NCI-H748 treated with DMSO at 0.1 percent for 48 hours (cell line): ENCODE results near the gene RNU1-2.
"Not testable (repeated sequence)": the region's sequence is repeated elsewhere in the genome, so short reads cannot be mapped to it uniquely, and the experiment has no call there.

Experiments
- DNase-seq: peaks from one replicate; lab custom pipeline; 2025; lab: John Stamatoyannopoulos, UW

RNU1-2 gene

DNA sequence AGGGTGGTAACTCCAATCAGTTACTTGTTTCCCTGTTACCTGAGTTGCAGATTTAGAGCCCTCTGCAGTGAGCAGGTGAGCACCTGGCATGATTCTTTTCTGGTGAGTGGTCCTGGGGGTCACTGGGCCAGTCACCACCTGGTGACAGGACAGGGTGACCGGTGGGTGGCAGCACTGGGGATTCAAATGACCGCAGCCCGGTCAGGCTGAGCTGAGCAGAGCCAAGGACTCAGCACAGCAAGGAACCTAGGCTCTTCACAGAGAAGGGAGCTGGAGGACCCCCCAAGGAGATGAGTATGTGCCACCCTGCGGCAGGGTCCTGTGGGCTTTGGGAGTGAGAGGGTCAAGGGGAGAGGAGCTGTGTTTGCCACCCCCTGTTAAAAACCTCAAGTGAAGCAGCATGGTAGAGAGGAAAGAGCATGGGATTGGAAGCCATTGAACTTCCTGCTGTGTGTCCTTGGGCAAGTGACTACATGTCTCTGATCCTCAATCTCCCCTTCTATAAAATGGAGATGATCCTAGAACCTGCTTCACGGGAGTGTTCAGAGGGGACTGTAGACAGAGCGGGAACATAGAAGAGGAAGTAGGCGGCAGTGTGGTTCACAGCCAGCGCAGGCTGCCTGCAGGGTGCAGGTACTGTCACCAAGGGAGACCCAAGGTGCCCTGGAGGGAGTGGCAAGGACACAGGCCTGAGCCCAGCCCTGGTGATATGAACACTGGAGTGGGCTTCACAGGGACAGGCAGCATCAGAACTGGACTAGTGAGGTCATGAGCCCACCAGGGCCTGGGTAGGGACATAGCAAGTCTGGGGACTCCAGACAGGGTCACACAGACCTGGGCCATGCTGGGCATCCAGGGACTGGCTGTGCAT is 16.3 kb downstream of the RNU1-2 start:
- not testable (repeated sequence) for DNase-seq

DNA sequence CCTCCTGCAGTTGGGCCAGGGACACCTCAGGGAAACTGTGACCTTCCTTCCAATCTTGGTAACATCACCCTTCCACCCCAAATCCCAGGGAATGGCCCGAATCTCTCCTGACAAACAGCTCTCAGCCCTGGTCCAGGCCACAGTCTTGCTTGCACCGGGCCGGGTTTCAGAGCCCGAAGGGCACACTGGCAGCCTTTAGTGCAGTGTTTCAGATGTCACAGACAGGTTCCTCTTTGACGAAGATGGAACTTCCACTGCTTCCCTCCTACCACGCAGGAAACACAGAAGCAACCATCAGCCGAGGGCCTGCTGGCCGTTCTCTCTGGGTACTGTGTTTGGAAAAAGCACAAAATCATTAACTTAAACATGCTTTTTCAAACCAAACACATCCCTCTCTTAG is 17.0 kb downstream of the RNU1-2 start:
- not testable (repeated sequence) for DNase-seq

DNA sequence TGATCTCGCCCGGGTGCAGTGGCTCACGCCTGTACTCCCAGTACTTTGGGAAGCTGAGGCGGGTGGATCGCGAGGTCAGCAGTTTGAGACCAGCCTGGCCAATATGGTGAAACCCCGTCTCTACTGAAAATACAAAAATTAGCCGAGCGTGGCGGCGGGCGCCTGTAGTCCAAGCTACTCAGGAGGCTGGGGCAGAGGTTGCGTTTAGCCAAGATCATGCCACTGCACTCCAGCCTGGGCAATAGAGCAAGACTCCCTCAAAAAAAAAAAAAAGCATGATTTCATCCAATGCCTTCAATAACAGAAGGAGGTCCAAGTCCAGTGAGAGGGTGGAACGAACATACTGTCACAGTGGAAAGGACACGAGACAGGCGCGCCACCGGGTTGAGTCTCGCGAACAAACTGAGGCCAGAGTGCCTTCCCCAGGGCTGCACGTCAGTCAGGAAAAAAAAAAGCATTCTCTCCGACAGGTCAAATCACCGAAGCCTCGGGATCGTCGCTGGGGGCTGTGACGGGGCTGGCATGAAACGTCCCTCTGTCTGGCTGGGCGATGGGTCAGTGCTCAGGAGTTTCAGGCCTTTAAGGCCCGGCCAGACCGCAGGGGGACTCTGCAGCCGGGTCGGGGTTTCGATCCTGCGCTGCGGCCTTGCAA is 17.5 kb downstream of the RNU1-2 start:
- DNase-seq = no peak

DNA sequence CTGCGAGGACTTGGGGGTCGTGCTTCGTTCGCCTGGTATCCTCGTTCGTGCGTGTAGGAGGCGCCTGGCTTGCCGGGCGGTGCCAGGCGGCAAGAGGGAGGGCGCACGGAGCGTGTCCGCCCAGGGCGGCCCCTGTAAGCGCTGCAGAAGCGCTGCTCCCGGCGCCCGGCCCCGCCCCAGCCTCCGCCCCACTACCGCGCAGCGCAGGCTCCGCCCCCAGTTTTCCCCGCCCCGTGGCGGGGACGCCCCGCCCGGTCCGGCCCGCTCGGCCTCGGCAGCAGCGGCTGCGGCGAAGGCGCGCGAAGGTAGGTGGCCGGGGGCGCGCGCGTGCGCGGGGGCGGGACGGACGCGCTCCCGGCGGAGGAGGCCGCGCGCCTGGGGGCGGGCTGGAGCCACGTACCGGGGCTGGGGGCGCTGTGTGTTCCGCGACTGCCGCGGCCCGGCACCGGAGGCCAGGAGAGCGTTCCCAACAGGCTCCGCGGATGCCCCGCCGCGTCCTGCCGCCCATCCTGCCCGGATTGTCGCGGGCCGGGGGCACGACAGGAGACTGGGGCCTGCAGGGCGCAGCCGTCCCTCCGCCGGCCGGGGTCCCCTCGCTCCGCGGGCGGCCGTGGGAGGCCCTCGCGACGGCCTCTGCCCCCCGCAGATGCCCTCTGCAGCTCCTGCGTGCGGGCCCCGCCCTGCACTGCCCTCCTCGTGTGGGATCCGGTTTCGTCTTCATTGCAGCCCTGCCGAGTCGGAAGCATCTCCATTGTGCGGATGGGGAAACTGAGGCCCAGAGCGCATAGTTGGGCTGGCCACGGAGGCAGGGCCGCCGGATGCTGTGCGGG is 18.3 kb downstream of the RNU1-2 start:
- peak; percentile 90 for DNase-seq

DNA sequence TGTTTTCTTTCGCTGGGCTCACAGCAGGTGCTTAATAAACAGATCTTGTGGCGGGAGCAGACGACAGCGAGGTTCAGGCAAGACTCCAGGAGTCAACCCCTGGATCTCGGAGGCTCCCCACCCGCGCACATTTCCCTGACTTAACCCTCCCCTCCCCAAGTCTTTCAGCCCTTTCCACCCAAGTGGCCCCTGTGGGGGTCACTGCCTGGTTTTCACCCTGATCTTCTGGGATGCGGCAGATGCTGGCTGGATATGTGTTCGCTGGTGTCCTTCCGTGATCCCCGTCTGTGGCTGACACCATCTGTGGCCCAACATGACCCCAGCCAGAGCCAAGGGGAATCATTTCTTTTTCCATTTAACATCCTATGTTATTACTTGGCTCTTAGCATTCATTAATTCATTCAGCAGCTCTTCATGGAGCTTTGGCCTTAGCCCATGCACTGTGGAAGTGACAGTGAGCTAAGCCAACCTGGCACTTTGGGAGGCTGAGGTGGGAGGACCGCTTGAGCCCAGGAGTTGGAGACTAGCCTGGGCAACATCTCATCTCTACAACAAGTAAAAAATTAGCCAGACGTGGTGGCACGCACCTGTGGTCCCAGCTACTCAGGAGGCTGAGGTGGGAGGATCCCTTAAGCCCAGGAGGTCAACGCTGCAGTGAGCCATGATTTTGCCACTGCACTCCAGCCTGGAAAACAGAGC is 19.3 kb downstream of the RNU1-2 start:
- DNase-seq = not testable (repeated sequence)

DNA sequence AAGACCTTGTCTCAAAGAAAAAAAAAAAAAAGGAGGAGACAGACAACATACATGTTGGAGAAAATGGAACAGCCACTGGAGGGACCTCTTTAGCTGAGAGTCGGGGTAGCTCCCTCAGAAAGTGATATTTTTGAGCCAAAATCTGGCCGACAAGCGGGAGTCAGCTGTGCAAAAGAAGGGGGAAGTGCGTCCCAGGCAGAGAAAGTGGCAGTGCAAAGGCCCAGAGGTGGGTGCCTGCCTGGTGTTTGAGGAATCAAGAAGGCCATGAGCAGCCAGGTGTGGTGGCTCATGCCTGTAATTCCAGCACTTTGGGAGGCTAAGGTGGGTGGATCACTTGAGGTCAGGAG is 19.8 kb downstream of the RNU1-2 start:
- no peak for DNase-seq

DNA sequence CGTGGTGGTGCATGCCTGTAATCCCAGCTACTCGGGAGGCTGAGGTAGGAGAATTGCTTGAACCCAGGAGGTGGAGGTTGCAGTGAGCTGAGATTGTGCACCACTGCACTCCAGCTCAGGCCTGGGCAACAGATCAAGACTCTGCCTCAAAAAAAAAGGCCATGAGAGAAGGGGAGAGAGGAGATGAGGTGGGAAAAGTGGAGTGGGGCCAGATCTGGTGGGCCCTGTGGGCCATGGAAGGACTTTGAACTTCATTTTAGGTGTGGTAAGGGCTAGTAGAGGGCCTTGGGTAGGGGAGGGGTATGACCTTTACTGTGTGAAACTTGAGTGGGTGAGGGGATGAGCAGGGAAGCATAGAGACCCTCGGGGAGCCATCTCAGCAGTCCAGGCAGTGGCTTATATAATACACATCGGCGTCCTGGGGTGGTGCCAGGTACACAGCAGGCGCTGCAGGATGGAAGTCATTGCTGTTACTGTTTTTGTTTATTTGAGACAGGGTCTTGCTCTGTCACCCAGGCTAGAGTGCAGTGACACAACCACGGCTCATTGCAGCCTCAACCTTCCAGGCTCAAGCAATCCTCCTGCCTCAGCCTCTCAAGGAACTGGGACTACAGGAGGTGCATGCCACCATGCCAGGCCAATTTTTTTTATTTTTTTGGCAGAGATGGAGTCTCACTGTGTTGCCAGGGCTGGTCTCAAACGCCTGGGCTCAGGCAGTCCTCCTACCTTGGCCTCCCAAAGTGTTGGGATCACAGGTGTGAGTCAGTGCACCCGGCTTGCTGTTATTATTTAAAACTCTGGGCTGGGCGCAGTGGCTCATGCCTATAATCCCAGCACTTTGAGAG is 20.5 kb downstream of the RNU1-2 start:
- not testable (repeated sequence) for DNase-seq

DNA sequence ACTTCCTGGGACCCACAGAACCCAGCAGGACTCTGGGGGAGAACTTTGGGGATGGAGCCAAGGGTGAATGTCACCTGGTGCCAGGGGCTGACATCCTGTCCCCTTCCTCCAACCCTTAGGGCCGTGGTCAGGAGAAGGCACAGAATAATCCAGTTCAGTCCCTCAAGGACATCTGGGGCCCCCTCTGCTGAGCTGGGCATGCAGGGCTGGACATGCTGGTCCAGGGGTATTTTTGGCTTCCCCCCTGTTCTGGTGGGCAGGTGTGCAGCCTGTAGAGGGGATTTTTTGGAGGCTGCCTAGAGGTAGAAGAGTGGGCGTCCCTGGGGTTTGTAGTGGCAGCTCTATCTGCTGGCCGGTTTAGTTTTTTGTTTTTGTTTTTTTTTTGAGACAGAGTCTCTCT is 22.6 kb downstream of the RNU1-2 start:
- DNase-seq = no peak

DNA sequence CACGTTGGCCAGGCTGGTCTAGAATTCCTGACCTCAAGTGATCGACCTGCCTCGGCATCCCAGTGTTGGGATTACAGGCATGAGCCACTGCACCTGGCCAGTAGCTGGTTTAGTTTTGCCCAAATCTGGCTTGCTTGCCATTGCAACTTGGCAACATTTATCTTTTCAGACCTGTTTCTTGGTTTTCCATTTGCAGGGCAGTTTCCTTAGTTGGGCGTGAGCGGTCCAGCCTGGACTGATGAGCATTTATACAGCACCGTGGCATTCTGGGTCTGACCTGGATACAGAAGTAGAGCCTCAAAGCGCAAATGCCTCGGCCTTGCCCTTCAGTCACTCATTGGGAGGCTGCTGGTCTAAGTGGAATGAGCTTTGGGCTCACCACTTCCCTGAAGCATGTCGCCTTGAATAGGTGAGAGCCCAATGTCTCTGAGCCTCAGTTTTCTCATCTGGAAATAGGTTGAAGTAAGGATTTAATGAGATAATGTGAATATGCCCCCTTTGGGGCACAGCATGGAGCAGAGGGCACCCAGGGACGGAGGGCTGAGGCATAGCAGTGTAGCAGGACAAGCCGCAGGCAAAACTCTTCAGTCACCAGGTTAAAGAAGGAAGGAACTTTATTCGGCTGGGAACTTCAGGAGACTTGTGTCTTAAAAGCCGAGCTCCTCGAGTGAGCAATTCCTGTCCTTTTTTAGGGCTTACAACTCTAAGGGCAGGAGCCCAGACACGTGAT is 23.3 kb downstream of the RNU1-2 start:
- not testable (repeated sequence) for DNase-seq

DNA sequence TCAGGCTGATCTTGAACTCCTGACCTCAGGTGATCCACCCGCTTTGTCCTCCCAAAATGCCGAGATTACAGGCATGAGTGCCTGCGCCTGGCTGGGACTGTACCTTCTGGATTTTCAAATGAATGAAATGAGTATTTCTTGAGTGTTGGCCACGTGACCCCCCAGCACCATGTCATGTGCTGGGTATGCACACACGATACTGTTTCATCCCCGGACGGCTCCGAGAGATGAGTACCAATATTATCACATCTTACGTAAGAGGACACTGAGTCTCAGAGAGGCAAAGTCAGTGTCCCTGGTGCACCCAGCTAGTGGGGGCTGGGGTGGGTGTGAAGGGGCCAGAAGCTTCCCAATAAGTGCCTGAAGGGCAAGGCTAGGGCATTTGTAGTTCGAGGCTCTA is 25.2 kb downstream of the RNU1-2 start:
- no peak for DNase-seq

DNA sequence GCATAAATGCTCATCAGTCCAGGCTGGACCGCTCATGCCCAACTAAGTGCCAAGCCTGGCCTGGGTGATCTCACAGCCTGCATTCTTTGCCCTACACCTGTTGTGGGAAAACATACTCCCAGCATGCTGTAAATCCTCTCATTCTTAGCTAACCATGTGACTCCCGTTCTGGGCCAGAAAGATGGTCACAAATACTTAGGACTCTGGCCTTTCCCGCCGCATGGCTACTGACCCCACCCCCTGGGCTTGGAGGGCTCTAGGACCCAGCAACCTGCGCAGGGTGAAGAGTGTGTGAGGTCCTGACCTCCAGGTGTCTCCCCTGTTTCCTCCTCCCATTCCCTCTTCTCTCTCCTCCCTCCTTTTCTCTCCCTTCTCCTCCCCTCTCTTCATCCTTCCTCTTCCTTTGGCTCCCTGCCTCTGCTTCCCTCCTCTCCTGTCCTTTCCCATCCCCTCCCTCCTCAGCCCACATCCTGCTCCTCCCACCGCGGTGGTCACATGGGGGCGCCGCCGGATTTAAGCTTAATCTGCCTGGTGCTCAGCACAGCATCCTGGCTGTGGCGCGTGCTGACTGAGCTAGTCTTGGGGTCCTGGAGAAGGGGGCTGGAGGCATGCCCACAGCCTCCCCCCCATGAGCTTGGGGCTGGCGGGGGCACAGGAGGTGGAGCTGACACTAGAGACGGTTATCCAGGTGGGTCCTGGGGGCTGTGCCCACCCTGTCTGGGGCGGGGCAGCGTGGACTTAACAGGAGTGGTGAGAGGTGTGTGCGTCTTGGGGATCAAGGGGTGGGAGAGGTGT is 25.8 kb downstream of the RNU1-2 start, which contains the start of gene CROCC:
TSS of gene CROCC (plus strand) at position 541 of the 795 bp plus-strand sequence. CDS start at position 629, 88 bp downstream.
- DNase-seq = no peak

DNA sequence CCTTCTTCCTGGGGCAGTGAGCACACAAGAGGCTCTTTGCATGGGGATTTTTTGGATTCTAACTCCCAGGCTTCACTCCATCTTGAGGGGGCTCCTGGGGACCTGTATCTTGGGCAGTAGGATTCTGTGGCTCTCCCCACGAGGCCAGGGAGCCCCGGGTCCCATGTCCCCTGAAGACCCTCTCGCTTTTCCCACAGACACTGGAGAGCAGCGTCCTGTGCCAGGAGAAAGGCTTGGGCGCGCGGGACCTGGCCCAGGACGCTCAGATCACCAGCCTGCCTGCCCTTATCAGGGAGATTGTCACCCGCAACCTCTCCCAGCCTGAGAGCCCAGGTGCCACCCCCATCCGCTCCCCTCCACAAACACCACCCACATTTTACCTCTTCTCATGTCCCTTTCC is 26.7 kb downstream of the RNU1-2 start:
- no peak for DNase-seq

DNA sequence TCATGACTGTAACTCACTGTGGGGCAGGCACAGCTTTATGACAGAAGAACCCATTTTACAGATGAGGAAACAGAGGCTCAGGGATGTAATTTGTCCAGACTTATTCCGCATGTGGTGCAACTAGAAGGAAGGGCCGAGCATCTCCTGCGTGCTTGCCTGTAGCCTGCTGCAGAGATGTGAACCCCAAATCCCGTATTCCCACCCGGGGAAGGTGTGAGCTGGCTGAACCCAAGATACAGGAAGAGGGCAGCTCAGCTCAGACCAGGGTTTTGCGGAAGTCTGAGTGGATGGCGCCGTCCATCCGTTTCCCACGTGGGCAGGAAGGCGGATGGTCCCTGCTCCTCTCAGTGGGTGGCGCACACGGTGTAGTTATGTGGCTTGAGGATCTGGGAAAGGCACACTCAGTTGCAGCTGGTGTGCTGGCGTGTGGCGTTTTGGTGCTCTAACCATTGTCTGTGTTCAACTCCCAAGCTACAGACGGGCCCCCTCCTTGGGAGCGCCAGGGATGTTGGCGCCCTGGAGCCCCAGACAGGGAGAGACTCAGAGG is 27.2 kb downstream of the RNU1-2 start:
- no peak for DNase-seq

DNA sequence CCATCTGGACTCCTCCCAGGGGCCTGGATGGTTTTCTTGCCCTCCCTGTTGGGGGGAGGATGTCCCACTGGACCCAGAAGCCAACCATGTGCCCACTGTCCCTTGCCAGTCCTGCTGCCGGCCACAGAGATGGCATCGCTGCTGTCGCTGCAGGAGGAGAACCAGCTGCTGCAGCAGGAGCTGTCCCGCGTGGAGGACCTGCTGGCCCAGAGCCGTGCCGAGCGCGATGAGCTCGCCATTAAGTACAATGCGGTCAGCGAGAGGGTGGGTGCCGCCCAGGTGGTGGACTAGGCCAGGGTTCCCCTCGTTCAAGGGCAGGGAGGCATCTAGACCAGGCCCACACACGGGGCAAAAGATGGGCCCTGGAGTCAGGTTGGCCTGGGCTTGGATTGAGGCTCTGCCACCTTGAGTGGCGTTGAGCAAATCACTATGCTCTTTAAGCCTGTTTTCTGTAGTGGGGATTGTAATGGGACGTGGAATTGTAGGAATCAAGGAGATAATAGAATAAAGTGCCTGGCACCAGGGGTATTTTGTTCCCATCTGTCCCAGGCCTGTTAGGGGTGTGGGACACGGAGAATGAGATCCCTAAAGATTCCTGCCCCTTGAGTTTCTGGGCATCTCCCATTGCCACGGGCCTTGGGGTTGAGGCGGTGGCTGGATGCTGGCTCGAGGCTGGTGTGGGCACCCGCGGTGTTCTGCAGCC is 28.6 kb downstream of the RNU1-2 start:
- no peak for DNase-seq

DNA sequence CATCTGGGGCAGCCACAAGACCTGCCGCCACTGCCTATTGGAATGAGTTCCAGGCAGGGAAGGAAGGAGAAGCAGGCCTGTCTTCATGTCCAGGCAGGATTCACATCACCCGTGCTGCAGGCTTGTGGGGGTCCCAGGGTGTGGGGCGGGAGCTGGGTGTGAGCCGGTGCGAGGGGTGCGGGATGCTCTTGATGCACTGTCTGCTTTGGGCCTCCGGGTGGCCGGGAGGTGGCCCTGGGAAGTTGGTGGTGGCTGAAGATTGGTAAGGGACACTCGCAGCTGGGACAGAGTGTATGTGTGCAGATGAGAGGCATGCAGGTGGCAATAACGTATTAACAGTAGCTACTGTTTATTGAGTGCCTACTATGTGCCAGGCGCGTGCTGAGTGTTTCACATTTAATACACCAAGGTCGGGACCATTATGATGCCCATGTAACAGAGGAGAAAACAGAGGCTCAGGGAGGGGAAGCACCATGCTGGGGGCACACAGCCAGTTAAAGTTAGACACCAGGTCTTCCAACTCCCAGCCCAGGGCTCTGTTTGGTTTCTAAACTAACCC is 29.2 kb downstream of the RNU1-2 start:
- DNase-seq = no peak

DNA sequence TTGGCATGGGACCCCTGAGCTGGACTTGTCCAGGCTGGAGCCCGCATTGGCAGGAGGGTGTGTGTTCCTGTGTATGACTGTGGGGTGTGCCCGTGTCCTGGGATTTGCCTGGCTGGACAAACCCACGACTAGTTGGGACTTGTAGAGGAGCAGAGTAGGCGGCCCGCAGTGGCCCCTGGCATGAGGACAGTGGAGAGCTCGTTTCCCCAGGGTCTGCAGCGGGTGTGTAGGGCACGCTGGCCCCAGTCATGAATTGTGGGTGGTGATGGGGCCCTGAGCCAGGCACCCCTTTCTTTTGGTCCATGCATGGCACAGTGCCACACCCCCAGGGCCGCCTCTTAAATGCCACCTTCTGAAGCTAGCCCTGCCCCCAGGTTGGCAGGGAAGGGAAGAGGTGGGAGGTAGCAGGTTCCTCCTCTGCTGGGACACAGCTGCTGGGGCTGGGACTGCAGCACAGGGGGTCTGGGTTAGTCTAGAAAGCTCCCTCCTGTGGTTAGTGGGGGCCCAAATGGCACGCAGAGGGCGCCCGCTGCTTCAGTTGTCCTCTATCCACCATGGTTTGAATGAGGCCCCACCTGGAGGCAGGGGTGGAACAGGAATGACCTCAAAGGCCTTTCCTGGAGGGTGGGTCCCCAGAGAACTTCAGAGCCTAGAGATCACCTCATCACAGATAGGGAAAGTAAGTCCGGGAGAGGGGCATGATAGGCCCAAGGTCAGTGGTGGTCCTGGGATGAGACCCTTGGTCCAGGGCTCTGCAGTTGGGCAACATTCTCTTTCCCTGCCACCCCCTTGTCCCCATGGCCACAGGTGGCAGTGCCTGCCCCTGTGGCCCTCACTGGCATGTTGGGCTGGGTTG is 30.1 kb downstream of the RNU1-2 start:
- DNase-seq = no peak

DNA sequence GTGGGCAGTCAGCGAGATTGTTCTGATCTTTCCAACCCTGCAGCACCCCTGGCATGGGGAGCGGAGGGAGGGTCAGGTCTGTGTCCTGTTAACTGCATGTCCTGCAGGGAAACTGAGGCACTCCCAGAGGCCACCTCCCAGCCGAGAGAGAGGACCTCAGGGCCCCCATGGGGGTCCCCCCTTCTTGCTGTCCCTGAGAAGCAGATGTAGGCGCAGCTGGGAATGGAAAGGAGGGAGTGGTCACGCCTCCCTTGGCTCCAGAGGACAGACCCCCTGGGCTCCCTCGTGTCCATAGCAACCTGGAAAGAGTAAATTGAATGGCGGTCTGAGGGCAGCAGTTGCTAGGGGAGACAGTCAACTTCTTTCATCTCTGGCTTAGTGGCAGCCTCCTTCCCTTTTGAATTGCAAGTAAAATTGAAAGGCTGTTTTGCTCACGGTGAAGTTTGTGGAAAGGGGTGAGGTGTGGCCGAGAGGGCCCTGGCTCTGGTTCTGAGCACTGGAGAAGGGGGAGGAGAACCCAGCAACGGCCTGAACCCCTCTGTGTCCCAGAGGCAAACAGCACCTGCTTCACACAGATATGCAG is 30.8 kb downstream of the RNU1-2 start:
- DNase-seq = peak; percentile 93
